ENCODE data around the gene PRR33.

DNA sequence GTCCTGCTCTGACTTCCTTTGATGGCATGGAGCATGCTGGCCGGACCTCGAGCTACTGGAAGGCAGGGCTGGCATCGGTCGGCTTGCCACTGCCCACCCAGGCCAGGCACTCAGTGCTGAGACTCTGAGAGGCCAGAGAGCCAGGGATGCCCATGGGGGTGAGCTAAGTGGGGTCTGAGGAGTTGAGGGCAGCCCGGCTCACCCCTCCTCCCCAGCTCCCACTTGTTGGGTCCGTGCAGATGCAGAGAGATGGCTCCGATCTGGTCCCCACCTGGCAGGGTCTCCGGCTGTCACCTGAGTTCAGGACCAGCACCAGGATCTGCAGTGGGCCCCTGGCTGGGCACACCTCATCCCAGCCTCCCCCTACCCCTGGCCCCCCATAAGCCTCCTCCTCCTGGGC, 25.5 kb downstream of the PRR33 start:
- TF ChIP-seq YY1 (IDR thresholded peaks at IDR 0.05; ENCODE audit: insufficient read depth, insufficient read length) (no peak), ZNF274 (IDR thresholded peaks at IDR 0.05; ENCODE audit: low read depth, low read length) (no peak), SUZ12 (IDR thresholded peaks at IDR 0.05; ENCODE audit: extremely low read depth, insufficient read depth, insufficient read length) (no peak)
